T follicular helper cell (primary cell): ENCODE results near the gene CDC25C.
A peak's percentile ranks its signal among the peaks of the same experiment; 100 is the strongest.

Experiments
- DNase-seq: peaks from one replicate; pipeline ENCODE4 v3.0.0-alpha.2; 2020; ENCODE audit warnings: low read depth
- total RNA-seq, 2 experiments: gene quantifications; one replicate each; lab custom pipeline; 2026; lab: John Stamatoyannopoulos, UW

CDC25C gene
- total RNA-seq, result 0.06 to 0.13 reads per million in 2 experiments

- peak; percentile 96 for DNase-seq
Measured at GRCh38 chr5:138331449-138332368, at the start of gene CDC25C. Gene CDC25C, minus strand, starts transcription at chr5:138331804. Its CDS starts 624 bp downstream, at chr5:138331180.

GRCh38 chr5:138372653-138373052 lies 41.0 kb upstream of the CDC25C start:
- no peak for DNase-seq

GRCh38 chr5:138372225-138372624 lies 40.6 kb upstream of the CDC25C start:
- no peak for DNase-seq

- DNase-seq, result no peak
Measured at GRCh38 chr5:138371454-138371853, 39.9 kb upstream of the CDC25C start.

- DNase-seq, result no peak
Measured at GRCh38 chr5:138370537-138370936, 38.9 kb upstream of the CDC25C start.

GRCh38 chr5:138369706-138370105 lies 38.1 kb upstream of the CDC25C start:
- no peak for DNase-seq

- DNase-seq, result no peak
Measured at GRCh38 chr5:138369261-138369660, 37.7 kb upstream of the CDC25C start.

GRCh38 chr5:138366632-138367382 lies 35.2 kb upstream of the CDC25C start:
- no peak for DNase-seq

GRCh38 chr5:138364576-138364975 lies 33.0 kb upstream of the CDC25C start:
- DNase-seq, result no peak

GRCh38 chr5:138360941-138361452 lies 29.4 kb upstream of the CDC25C start:
- DNase-seq, result no peak

GRCh38 chr5:138359621-138360020 lies 28.0 kb upstream of the CDC25C start:
- no peak for DNase-seq

- DNase-seq, result peak; percentile 25
Measured at GRCh38 chr5:138354926-138355378, 23.3 kb upstream of the CDC25C start.

GRCh38 chr5:138354387-138354786 lies 22.8 kb upstream of the CDC25C start:
- no peak for DNase-seq

- DNase-seq, result no peak
Measured at GRCh38 chr5:138353560-138354080, 22.0 kb upstream of the CDC25C start.

- peak; percentile 71 for DNase-seq
Measured at GRCh38 chr5:138352722-138353559, 21.3 kb upstream of the CDC25C start.

GRCh38 chr5:138352071-138352721 lies 20.6 kb upstream of the CDC25C start, which contains the start of gene KDM3B:
Gene KDM3B, plus strand, starts transcription at chr5:138352685. Its CDS starts 111 bp downstream, at chr5:138352796.
- DNase-seq, result peak; percentile 87

GRCh38 chr5:138351517-138351916 lies 19.9 kb upstream of the CDC25C start:
- no peak for DNase-seq

- DNase-seq, result no peak
Measured at GRCh38 chr5:138351056-138351455, 19.5 kb upstream of the CDC25C start.

GRCh38 chr5:138350563-138350890 lies 18.9 kb upstream of the CDC25C start:
- no peak for DNase-seq

- DNase-seq, result no peak
Measured at GRCh38 chr5:138349852-138350562, 18.4 kb upstream of the CDC25C start.
